ENCODE results near the gene COL5A1. TPM values are rescaled to one million over a fixed set of nuclear protein-coding genes. Genes with fewer than 3 reads are reported as not detected.

COL5A1 gene
- total and polyA plus RNA-seq, 2 experiments from 2014 or later, result 2.5 to 13.1 TPM

GRCh38 chr9:134748591-134748990, 107.0 kb downstream of the COL5A1 start (continued):
- TF ChIP-seq POLR2AphosphoS5 (IDR thresholded peaks at IDR 0.05; ENCODE audit: low read depth) (no peak), CTCF (conservative IDR thresholded peaks at IDR 0.05; ENCODE audit: low read depth in 2 of 2) (no peak), NANOG (IDR thresholded peaks at IDR 0.05; ENCODE audit: borderline replicate concordance) (no peak)

GRCh38 chr9:134750450-134751155, 109.0 kb downstream of the COL5A1 start:
- Histone ChIP-seq H2AFZ (no peak overlapping the region), H4K20me1 (replicated peaks; ENCODE audit: insufficient read depth) (no peaks in the 10 kb centered on the region), H3K4me1 (ENCODE audit: insufficient read depth) (no peaks in the 10 kb centered on the region), H3K36me3 (ENCODE audit: insufficient read depth) (no peaks in the 10 kb centered on the region), H3K4me3 (no peak overlapping the region), H3K9me2 (ENCODE audit: insufficient read depth) (no peaks in the 10 kb centered on the region), H3K4me2 (no peak overlapping the region), H3F3A (replicated peaks; ENCODE audit: low read depth) (peaks cover 14% of the 10 kb centered on the region), H3K79me2 (replicated peaks; ENCODE audit: insufficient read depth) (no peaks in the 10 kb centered on the region), H3K27ac (ENCODE audit: low read depth) (no peak overlapping the region), H3K27me3 (ENCODE audit: insufficient read depth) (no peaks in the 10 kb centered on the region)
- Mint-ChIP-seq H3K4me3 (no peak overlapping the region), H3K4me1 (no peaks in the 10 kb centered on the region), H3K9me3 (peaks cover 25% of the 10 kb centered on the region), H3K27me3 (ENCODE audit: insufficient read depth, low read depth, poor library complexity) (peaks cover 3% of the 10 kb centered on the region), H3K36me3 (ENCODE audit: low read depth) (peaks cover 26% of the 10 kb centered on the region), H3K27ac (no peak overlapping the region)
- DNase-seq (ENCODE audit: low spot score), result no peak
- no peak; the same call in 2 of the 3 replicates for ATAC-seq
- TF ChIP-seq ZNF331 (CRISPR knock-in tag; IDR thresholded peaks at IDR 0.05; ENCODE audit: low read depth), result no peak

GRCh38 chr9:134751622-134752021, 110.0 kb downstream of the COL5A1 start:
- H3K36me3 ChIP-seq (ENCODE audit: insufficient read depth), result no peaks in the 10 kb centered on the region
- H3K27me3 ChIP-seq (ENCODE audit: insufficient read depth), result no peaks in the 10 kb centered on the region
- no peaks in the 10 kb centered on the region for H3K9me2 ChIP-seq (ENCODE audit: insufficient read depth)
- ATAC-seq (no peak), DNase-seq (ENCODE audit: low spot score) (no peak)
- no peaks in the 10 kb centered on the region for H3K4me1 Mint-ChIP-seq
- no peak overlapping the region for H3K27ac Mint-ChIP-seq
- H3K79me2 ChIP-seq (replicated peaks; ENCODE audit: insufficient read depth), result no peaks in the 10 kb centered on the region
- no peak overlapping the region for H2AFZ ChIP-seq
- no peak overlapping the region for H3K4me3 Mint-ChIP-seq
- no peak overlapping the region for H3K4me2 ChIP-seq
- H3F3A ChIP-seq (replicated peaks; ENCODE audit: low read depth), result peaks cover 14% of the 10 kb centered on the region
- peaks cover 16% of the 10 kb centered on the region for H3K9me3 Mint-ChIP-seq
- H3K27me3 Mint-ChIP-seq (ENCODE audit: insufficient read depth, low read depth, poor library complexity), result peaks cover 3% of the 10 kb centered on the region
- no peak for TF ChIP-seq NANOG (IDR thresholded peaks at IDR 0.05; ENCODE audit: borderline replicate concordance)
- no peak for TF ChIP-seq EZH2phosphoT487 (IDR thresholded peaks at IDR 0.05; ENCODE audit: unreplicated experiment)
- no peak for TF ChIP-seq ZNF331 (CRISPR knock-in tag; IDR thresholded peaks at IDR 0.05; ENCODE audit: low read depth)
- no peak for TF ChIP-seq POLR2AphosphoS5 (IDR thresholded peaks at IDR 0.05; ENCODE audit: low read depth)
- H4K20me1 ChIP-seq (replicated peaks; ENCODE audit: insufficient read depth), result no peaks in the 10 kb centered on the region
- H3K4me1 ChIP-seq (ENCODE audit: insufficient read depth), result no peaks in the 10 kb centered on the region
- H3K4me3 ChIP-seq, result no peak overlapping the region
- no peak overlapping the region for H3K27ac ChIP-seq (ENCODE audit: low read depth)
- peaks cover 18% of the 10 kb centered on the region for H3K36me3 Mint-ChIP-seq (ENCODE audit: low read depth)

Measured in GM23338 (cell line).